ENCODE results near the gene VSIG4.

DNA sequence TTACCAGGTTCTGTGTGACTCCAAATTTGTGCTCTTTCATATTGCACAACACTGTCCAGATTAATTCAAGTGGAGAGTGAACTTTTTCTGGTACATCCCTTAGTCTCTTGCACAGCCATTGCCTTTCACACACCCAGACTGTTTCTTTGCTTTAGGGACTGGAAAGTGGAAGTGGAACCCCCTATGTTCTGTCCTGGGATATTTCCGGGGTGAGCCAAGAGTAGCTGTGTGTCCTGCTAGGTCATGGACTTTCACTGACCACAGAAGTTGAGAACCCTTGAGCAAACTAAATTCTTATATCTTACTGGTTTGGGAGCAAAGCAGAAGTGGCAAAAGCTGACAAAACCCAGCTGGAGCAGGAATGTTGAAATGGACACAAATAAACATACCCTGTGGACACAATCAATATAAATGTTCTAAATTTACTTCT is 10.3 kb upstream of the VSIG4 start:
- TF ChIP-seq POLR2AphosphoS5 (IDR thresholded peaks at IDR 0.05; ENCODE audit: low read depth, low read length) (no peak), CTCF (IDR thresholded peaks at IDR 0.05) (no peak), TCF7L2 (IDR thresholded peaks at IDR 0.05; ENCODE audit: low read depth, low read length) (no peak), SIN3A (IDR thresholded peaks at IDR 0.05; ENCODE audit: borderline replicate concordance, insufficient read depth, low read depth, low read length) (no peak)
- TF ChIP-seq, protein P1, sequence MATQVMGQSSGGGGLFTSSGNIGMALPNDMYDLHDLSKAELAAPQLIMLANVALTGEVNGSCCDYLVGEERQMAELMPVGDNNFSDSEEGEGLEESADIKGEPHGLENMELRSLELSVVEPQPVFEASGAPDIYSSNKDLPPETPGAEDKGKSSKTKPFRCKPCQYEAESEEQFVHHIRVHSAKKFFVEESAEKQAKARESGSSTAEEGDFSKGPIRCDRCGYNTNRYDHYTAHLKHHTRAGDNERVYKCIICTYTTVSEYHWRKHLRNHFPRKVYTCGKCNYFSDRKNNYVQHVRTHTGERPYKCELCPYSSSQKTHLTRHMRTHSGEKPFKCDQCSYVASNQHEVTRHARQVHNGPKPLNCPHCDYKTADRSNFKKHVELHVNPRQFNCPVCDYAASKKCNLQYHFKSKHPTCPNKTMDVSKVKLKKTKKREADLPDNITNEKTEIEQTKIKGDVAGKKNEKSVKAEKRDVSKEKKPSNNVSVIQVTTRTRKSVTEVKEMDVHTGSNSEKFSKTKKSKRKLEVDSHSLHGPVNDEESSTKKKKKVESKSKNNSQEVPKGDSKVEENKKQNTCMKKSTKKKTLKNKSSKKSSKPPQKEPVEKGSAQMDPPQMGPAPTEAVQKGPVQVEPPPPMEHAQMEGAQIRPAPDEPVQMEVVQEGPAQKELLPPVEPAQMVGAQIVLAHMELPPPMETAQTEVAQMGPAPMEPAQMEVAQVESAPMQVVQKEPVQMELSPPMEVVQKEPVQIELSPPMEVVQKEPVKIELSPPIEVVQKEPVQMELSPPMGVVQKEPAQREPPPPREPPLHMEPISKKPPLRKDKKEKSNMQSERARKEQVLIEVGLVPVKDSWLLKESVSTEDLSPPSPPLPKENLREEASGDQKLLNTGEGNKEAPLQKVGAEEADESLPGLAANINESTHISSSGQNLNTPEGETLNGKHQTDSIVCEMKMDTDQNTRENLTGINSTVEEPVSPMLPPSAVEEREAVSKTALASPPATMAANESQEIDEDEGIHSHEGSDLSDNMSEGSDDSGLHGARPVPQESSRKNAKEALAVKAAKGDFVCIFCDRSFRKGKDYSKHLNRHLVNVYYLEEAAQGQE (IDR thresholded peaks at IDR 0.05; ENCODE audit: insufficient read depth in 1 of 2, low read depth in 2 of 2, low read length in 1 of 2) = no peak

Measured in Panc1 (cell line).